Femur (tissue), 1 donor: ENCODE results near the gene APPBP2.
A peak's percentile ranks its signal among the peaks of the same experiment; 100 is the strongest.
"Not testable (repeated sequence)": the region's sequence is repeated elsewhere in the genome, so short reads cannot be mapped to it uniquely, and the experiment has no call there.

ENCODE experiments used
- DNase-seq: peaks from one replicate; pipeline ENCODE4 v3.0.0-alpha.2; 2017

The APPBP2 gene, protein sequence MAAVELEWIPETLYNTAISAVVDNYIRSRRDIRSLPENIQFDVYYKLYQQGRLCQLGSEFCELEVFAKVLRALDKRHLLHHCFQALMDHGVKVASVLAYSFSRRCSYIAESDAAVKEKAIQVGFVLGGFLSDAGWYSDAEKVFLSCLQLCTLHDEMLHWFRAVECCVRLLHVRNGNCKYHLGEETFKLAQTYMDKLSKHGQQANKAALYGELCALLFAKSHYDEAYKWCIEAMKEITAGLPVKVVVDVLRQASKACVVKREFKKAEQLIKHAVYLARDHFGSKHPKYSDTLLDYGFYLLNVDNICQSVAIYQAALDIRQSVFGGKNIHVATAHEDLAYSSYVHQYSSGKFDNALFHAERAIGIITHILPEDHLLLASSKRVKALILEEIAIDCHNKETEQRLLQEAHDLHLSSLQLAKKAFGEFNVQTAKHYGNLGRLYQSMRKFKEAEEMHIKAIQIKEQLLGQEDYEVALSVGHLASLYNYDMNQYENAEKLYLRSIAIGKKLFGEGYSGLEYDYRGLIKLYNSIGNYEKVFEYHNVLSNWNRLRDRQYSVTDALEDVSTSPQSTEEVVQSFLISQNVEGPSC

DNA sequence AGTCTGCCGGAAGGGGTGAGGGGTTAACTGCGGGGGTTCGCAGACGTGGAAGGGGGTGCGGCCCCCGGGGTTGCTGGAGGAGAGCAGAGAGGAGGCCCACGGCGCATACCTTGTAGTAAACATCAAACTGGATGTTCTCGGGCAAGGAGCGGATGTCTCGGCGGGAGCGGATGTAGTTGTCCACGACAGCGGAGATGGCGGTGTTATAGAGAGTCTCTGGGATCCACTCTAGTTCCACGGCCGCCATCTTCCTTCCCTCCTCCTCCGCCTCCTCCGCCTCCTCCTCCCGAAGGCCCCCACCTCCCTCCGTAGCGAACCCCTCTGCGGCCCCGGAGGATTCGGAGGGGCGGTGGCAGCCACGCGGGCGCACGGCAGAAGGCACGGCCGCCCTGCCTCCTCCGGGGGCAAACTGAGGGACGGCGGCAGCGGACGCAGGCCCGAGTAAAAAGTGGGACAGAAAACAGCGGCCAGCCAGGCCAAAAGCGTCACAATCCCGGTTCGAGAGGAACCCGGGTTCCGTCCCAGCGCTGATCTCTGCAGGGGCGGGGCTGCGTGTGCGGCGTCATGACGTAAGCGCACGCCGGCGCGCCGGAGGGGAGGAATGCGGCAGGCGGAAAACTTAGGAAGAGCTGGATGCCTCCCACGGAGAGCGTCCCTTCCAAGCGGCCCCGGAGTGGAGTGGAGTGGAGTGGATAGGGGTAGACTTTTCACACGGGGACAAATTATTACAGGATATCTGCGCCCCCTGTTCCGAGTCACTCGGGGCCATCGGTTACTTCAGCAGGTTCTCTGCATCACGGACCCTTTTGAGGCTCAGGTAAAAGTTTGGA is at the start of gene APPBP2:
Gene APPBP2, minus strand, starts transcription at position 558 of the 830 bp plus-strand sequence. Its CDS starts 311 bp downstream, at position 247.
- DNase-seq, result peak; percentile 93

DNA sequence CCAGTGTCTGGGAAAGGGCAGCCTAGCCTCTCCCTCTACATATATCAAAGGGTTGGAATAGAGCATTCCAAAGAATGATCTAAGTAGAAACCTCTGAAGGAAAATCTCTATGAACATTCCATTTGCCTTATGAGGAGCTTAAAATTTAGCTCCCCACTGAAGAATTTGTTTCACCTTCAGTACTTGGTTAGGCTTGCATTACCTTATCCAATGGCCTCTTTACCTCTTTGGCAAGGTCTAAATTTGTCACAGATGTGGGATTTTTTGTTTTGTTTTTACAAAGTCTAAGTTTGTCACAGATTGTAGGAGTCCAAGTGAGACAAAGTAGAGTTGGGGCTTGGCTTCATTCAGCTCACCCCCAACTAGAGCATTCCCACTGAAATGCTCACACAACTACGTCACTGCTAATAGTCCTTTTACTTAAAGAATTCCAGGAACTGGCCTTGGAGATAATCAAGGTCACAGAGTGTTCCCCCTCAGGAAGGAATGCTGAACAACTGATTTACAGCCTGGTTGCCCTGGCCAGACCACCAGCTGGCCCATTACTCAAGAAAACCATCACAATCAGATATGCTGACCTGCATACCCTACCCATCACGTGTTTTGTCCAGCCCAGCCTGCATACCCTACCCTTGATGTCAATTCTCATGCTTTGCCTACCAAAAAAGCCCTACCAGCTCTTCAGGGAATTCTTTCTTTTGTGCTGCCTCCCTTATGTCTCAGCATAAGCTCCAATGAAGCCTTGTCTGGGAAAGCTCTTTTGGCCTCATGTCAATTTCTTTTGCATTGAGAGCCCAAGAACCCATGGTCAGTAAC is 47.4 kb upstream of the APPBP2 start:
- no peak for DNase-seq

DNA sequence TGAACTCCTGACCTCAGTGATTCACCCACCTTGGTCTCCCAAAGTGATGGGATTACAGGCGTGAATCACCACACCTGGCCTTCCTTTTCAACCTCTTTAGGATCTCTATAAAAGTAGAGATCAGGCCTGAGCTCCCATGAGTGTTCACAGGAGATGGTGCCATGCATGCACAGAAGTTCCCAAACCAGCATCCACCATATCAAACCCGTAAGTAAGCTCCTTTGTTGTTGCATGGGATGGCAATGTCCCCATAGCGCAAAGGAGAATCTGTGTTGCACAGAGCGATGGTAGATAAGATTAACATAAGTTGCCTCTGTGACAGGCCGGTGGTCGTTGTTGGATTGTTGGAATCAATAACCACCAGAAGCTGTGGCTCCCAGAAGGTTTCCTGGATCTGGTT is 39.2 kb upstream of the APPBP2 start:
- no peak for DNase-seq

DNA sequence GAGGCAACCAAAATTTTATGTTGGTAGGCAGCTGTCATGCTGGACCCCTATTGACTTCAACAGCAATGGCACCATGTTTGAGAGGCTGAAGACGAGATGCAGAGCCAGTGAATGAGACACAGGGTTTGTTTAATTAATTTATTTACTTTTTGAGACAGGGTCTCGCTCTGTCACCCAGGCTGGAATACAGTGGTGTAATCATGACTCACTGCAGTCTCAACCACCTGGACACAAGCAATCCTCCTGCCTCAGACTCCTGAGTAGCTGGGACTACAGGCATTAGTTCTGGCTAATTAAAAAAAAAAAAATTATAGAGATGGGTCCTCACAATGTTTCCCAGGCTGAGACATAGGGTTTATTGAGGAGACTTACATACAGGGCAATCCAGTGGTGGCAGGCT is 37.7 kb upstream of the APPBP2 start:
- no peak for DNase-seq

DNA sequence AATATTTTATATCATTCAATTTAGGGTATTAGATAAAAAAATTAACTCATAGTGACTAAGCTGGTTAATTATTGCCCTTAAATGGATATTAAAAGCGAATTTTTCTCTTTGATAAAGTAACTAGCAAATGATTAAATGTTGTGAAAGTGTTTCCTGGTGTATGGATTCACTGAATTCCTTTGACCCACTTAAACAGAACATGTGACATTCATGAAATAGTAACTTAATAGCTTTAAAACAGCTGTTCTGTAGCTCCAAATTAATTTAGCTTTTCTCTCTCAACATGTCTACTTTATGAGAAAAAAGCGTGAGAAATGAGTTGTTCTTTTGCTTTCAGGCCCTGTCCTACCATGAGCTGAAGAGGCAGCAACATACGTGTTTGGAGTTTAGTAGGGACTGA is 36.4 kb upstream of the APPBP2 start:
- DNase-seq, result no peak

DNA sequence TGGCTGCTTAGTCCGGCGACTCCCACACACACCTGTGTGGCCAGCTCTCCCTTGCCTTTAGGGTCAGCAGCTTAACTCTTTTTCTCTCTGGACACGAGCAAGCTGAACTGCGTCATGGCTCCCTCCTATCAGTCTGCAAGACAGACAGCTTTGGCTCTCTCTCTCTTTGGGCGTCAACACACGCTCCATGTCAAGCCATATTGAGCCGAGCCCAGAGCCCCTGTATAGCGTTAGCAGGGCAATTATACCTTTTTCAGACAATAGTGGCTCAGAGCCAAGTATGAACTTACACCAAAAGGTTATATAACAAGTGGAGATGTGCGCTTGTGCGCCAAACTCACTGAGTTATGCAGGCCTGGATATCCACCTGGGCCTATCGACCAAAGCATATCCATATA is 34.8 kb upstream of the APPBP2 start:
- no peak for DNase-seq

DNA sequence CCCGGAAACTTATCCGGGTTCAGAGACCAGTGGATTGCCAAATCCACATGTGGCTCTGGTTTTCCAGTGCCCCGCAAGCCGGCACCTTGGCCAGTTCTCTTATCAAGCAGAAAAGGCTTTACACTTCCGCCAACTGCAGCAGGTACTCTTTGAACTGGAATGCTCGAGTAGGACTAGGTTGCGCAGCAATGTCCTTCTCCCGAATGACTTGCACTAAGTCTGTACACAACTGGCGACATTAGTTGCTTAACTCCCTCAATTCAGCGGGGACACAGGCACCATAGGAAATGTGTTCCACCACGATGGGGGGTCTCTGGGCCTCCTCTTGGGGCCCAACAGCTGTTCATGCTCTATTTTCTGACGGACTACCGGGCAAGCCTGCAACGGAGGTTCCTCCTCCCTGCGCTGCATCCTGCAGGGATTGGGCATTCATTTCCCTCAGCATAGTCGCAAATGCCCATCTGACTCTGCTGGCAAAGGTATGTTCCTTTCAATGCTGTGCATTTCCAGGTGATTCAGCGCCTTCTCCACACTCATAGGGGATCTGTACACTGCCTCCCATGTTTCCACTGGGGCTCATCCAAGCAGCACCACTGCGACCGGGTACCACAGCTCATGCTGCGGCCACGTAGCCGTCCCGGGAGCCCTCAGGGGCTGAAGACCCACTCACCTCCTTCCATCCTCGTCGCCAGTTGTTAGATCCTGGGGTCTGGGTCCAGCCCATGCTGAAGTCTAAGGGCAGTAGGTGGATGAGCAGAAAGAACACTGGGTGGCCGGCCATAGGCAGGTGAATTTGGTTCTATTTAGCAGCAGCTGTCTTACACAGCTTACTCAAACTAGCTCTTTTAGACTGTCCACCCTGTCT is 34.2 kb upstream of the APPBP2 start:
- DNase-seq, result no peak

DNA sequence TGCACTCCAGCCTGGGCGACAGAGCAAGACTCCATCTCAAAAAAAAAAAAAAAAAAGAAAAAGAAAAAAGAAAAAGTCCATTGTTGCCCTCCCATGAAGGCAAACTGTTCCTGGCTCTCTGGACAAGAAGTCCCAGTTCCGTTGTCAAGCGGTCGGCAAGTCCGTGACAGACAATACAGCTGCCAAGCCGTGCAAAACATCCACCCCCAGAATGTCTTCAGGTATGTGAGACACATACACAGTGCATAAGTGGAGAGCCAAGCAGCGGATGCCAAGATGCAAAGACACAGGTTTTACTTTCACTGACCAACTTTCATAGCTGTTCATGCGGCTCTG is 33.6 kb upstream of the APPBP2 start:
- no peak for DNase-seq

DNA sequence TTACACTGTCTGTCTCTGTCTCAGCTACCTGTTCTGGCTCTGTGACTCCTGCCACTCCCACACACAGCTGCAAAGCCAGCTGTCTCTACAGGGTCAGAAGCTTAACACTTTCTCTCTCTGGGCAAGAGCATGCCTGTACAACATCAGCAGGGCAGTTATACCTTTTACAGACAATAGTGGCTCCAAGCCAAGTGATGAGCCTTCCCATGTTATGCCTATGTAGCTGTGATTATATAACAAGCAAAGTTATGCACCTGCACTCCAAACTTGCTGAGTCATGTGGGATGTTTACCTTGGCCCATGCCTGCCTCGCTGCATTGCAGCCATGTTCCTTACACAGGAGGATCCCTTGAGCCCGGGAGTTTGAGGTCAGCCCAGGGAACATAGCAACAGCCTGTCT is 31.8 kb upstream of the APPBP2 start:
- no peak for DNase-seq

DNA sequence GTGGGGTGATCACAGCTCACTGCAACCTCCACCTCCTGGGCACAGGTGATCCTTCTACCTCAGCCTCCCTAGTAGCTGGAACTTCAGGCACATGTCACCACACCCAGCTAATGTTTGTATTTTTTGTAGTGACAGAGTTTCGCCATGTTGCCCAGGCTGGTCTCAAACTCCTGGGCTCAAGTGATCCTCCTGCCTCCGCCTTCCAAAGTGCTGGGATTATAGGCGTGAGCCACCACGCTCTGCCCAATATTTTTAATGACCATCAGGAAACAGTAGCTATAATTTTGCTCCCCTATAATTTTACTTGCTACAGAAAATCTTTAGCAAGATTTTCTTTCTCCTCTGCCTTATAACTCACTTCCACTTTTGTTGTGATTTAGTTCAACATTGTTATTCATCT is 29.7 kb upstream of the APPBP2 start:
- DNase-seq, result no peak

DNA sequence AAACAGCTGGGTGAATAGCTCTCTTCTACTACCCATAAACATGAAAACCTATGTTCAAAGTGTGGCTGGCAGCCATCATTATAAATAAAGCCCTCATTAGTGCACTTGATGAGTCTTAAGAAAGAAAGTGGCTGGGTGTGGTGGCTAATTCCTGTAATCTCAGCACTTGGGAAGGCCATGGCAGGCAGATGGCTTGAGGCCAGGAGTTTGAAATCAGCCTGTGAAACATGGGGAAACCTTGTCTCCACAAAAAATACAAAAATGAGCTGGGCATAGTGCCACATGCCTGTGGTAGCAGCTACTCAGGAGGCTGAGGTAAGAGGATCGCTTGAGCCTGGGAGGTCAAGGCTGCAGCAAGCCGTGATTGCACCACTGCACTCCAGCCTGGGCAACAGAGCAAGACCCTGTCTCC is 28.3 kb upstream of the APPBP2 start:
- no peak for DNase-seq

DNA sequence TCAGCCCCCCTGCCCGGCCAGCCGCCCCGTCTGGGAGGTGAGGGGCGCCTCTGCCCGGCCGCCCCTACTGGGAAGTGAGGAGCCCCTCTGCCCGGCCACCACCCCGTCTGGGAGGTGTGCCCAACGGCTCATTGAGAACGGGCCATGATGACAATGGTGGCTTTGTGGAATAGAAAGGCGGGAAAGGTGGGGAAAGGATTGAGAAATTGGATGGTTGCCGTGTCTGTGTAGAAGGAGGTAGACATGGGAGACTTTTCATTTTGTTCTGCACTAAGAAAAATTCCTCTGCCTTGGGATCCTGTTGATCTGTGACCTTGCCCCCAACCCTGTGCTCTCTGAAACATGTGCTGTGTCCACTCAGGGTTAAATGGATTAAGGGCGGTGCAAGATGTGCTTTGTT is 26.2 kb upstream of the APPBP2 start:
- DNase-seq, result not testable (repeated sequence)

DNA sequence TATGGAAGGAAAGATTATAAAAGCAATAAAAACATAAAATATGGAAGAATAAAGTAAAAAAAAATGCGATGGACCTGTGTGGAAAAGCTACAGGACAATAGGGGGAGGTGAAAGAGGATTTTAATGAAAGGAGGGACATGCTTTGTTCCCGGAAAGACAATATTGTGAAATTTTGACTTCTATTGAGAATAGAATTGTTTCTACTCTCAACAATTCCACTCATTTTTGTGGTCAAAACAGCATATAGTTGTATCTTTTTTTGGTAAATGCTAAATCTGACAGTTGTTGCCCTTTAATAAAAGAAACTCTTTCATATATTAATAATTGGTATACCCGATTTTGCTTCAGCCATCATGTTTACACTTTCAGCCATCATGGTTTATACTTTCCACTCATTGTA is 22.9 kb upstream of the APPBP2 start:
- no peak for DNase-seq

DNA sequence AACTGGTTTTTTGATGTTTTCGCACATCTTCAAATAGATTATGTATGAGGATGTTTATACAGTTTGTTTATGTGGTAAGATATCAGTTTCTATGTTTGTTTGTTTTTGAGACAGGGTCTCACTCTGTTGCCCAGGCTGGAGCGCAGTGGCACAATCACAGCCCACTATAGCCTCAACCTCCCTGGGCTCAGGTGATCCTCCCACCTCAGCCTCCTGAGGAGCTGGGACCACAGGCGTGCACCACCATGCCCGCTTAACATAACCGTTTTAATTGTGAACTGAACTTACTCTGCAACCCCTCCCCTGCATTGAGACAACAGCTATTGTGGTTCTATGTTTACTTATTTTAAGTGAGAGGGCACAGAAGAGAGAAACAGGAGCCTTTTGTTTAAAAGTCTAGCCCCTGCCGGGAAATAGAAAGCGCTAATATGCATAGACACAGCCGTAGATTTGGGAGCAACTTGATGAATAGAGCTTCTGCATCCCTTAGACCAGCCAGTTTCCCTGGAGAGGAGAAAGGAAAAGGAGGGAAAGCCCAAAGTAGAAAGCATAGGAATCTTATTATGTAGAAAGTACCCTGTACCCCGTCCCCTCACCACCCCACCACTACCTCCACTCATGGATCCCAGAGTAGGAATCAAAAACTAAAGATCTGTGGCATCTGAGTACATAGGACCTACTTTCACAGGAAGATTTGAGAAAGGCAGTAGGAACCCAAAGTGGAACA is 19.6 kb upstream of the APPBP2 start:
- no peak for DNase-seq

DNA sequence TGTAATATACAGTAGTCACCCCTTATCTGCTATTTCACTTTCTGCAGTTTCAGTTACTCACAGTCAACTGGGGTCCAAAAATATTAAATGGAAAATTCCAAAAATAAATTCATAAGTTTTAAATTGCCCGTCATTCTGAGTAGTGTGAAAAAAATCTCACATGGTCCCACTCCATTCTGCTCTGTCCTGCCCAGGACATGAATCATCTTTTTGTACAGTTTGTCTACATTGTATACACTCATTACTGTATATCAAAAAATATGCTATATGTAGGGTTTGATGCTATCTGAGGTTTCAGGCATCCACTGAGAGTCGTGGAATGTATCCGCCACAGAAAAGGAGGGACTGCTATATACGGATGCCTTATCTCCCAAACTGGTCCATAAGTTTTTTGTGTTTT is 16.0 kb upstream of the APPBP2 start:
- no peak for DNase-seq

DNA sequence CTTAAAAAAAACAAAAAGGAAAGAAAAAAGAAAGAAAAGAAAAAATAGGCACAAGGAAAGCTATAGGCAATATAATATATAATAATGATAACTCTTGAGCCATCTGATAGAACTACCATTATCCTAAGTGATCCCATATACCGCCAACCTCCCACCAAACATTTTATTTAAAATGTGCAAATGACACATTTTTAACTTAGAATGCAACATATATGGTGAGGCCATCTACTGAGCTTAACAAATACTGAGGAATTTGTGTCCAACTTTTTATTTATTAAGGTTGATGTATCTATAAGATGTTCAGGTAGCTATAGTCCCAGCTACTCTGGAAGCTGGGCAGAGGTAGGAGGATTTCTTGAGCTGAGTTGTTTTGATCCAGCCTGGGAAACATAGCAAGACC is 14.4 kb upstream of the APPBP2 start:
- DNase-seq, result no peak

DNA sequence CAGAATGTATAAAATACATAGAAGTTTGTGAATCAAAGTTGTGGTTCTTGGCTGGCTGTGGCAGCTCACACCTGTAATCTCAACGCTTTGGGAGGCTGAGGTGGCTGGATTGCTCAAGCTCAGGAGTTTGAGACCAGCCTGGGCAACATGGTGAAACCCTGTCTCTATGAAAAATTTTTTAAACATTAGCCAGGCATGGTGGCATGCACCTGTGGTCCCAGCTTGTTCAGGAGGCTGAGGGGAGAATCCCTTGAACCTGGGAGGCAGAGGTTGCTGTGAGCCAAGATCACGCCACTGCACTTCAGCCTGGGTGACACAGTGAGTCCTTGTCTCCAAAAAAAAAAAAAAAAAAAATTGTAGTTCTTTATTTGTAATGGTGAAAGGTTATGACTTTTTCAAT is 13.8 kb upstream of the APPBP2 start:
- no peak for DNase-seq

DNA sequence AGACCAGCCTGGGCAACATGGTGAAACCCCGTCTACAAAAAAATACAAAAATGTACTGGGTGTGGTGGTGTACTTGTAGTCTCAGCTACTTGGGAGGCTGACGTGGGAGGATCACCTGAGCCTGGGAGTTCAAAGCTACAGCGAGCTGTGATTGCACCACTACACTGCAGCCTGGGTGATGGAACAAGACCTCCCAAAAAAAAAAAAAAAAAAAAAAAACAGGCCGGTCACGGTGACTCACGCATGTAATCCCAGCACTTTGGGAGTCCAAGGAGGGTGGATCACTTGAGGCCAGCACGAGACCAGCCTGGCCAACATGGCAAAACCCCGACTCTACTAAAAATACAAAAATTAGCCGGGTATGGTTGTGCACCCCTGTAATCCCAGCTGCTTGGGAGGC is 12.7 kb upstream of the APPBP2 start:
- no peak for DNase-seq

DNA sequence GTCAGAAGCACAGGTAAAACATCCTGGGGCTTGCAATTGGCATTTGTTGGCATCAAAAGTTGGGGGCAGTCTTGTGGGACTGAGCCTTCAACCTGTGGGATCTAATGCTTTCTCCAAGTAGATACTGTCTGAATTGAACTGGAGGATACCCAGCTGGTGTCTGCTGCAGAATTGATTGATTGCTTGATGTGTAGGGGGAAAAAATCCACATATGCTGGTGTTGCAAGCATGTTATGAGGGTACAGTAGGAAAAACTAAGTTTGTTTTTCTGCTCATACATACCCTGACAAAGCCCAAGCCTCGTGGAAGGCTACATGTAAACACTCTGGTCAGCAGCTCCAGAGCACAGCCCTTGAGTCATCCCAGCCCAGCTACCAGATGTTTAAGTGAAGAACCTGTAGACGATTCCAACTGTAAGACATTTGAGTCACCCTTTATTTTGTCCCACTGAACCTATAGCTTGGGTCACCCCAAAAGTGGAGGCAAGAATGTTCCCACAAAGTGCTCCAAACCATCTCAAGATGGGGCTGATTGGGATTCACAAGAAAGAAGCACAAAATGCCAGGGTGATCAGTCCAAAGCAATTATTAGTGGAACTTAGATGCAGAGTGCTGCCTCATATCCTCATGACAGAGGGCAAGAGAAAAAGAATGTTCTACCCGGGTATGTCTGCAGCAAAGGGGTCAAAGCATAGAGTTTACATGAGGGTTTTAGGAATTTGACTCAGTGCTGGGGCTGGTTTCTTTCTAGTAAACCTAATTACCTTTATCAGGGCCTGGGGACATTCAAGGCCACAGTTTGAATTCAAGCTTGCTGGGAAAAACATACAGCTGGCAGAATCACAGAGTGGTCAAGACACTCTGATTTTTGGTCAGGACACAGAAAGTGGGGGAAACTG is 9.6 kb upstream of the APPBP2 start:
- DNase-seq, result no peak

DNA sequence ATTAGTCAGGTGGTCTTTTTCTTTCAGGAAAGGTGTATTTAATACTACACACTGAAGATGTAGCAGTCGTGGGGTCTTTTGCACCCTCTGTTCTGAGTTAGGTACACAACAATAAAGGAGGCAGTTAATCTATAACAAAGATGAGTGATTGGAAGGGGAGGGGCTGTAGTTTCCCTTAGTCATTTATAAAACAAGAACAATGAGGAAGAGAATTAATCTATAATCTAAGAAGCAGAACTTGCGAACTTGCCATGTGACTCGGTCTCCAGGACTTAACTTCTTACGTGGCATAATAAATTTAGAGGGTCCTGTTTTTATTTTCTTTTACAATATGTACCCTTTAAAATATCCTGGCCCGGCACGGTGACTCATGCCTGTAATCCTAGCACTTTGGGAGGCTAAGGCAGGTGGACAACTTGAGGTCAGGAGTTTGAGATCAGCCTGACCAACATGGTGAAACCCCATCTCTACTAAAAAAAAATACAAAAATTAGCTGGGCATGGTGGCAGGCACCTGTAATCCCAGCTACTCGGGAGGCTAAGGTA is 8.6 kb upstream of the APPBP2 start:
- DNase-seq, result no peak
